Hippocampal formation (tissue), 2 donors: ENCODE results near the gene ATF5.
A peak's percentile ranks its signal among the peaks of the same experiment; 100 is the strongest.

Experiments
- DNase-seq, 2 donors: peaks; one replicate each; lab custom pipeline; 2025; lab: John Stamatoyannopoulos, UW

ATF5 gene

DNA sequence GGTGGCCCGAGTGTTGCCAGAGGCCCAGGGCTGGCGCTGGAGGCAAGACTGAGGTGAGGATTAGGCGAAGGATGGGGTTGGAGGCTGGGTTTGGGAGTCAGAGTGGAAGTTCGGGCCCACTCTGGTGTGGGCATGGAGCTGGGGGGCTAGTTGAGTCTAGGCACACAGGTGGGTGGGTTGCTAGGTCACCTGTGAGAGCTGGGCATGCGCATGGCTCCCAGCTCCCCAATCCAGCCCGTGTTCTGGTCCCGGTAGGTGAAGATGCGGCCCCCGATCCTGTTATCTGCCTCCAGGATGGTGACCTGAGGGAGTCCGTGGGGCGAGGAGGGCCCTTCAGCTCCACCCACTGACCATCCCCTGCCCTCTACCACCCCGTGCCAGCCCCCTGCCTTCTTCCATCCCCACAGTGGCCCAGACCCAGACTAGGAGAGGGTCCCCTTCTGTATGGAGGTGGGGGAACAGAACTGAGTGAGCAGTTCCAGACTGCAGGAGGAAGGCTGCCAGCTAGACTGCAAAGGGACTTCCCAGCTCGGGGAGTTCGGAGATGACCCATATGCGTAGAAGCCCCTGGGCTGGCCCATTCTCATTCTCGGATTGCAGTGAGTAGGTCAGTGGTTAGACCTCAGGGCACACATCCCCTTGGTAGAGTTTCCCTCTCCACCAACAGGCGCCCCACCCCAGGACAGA lies 34.0 kb upstream of the ATF5 start:
- DNase-seq: no peak

DNA sequence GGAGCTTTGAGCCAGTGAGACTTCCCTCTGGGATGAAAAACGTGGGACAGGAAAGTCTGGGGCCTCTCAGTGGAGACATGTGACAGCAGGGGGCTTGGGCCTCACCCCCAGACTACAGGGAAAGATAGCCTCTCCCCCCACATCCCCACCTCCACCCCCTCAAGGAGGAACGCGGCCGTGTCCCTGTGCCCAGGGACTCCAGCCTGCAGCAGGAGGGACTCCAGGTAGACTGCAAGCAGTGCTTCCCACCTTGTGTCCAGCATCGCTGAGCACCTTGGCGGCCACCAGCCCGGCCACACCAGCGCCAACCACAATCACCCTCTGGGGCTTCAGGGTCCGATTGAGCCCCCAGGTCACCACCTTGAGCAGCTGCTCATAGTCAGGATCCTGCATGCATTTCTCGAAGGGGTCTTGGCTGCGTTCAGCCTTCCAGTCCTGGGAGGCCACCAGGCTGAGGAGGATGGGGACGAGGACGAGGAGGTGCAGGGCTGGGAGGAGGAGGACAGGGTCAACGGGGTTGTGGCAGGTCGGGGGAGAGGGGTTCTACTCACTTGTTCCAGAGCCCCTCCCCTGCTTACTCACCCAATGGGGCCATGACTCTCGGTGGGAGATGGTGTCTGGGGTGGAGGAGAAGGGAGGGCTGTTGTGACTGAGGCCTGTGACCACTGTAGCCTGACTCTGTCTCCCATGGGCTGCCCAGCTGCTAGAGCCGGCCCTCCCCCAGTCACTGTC lies 33.3 kb upstream of the ATF5 start:
- no peak for DNase-seq

DNA sequence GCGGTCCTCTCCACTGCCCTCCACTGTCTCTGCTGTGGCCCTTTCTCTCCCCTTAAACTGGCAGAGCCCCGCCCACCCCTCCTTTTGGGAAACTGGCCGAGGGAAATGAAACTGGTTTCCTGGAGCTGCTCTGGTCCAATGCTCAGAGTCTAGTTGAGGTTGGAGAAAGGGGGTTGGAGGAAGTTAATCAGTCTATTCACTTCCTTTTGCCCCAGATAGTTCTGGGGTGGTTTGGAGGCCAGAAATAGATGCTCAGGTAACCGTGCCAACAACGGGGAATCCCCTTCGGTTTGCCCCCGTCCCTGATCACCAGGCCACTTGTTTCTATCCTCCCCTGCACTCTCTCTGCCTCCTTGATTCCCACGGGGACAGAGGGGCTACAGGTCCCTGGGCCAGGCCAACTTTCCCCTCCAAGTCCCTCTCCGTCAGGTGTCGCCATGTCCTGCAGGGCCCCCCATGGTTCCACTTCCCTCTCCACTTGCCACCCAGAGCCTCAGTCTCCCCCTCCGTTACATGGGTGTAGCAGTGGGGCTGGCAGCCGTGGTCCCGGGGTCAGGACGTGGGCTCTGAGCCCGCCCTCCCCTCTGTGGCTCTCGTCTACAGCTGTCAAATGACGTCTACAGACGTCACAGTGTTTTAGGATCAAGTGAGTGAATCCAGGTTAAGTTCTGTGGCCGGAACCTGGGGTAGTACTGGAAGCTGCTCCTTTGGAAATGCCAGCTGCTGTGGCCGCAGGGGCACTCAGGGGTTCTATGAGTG lies 32.0 kb upstream of the ATF5 start, which contains the start of gene IL4I1:
IL4I1 (minus strand) TSS at position 25 of the 759 bp plus-strand sequence. CDS start 727 bp downstream, outside the sequence.
- no peak for DNase-seq

DNA sequence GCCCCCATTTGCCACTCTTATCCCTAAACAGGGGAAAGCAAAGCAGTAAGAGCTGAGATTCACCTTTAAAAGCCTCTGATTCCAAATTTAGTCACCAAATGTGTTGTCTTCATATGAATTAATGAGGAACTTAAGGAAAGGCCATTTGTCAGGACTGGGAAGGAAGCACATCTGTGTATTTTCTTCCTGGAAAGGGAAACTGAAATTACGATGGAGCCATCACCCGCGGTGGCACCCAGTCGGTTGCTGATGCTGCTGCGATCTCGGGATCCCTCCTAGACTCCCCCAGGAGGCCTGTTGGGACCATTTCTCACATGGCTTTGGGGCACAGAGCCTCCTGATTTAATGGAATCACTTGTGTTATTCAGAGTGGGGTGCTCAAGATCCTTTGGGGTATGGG lies 24.9 kb upstream of the ATF5 start:
- no peak for DNase-seq

DNA sequence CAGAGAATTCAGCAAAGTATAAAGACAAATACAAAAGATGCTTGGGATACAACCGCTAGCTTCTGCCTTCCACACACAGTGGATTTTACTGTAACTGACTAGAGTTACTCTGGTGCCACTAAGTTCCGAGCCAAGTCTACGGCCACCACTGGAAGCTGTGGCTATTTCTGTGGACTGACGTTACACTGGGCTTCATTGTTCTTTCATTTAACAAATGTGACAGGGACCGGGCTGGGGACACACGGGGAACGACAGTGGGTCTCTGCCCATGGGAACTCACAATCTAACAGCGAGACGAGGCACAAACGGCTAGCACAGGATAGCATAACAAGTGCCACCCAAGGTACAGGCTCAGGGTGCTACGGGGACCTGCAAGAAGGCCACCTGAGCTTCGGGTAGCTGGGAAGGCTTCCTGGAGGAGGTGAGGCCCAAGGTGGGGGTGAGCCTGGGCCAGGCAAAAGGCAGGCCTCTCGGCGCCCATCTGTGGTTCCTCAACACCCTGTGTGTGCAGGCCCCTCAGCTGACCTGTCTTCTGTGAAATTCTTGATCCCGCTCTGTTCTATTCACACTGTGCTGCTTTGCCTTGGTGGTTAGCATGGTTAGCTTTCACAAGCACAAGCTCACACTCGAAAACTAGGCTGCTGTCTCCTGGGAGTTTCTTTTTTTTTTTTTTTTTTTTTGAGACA lies 22.0 kb upstream of the ATF5 start:
- DNase-seq: peak in 1 of 2 donors; percentile 37

DNA sequence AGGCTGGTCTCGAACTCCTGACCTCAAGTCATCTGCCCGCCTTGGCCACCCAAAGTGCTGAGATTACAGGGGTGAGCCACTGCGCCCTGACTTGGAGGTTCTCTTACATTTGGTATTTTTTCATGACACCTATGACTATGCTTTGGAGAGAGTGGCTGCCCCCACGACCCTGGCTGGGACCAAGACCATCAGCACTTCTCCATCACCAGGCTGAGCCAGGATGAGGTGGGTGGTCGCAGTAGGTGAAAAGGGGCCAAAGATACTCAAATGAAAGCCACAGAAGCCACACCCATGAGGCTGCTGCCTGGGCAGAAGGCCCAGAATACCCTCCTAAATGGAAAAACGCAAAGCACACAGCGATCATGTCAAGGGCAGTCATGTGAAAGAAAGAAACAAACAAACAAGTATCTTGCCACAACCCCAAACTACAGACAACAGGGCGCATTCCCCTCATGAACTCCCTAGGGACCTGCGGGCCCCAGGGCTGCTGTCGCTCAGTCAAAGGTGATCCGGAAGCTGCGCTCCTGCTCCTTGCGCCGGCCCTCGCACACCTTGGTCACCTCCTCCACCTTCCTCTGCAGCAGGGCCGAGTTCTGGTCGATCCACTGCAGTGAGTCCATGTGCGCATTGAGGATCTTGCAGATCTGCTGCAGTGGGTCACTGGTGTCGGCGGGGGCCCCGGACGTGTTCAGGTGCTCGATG lies 21.1 kb upstream of the ATF5 start:
- DNase-seq: no peak

DNA sequence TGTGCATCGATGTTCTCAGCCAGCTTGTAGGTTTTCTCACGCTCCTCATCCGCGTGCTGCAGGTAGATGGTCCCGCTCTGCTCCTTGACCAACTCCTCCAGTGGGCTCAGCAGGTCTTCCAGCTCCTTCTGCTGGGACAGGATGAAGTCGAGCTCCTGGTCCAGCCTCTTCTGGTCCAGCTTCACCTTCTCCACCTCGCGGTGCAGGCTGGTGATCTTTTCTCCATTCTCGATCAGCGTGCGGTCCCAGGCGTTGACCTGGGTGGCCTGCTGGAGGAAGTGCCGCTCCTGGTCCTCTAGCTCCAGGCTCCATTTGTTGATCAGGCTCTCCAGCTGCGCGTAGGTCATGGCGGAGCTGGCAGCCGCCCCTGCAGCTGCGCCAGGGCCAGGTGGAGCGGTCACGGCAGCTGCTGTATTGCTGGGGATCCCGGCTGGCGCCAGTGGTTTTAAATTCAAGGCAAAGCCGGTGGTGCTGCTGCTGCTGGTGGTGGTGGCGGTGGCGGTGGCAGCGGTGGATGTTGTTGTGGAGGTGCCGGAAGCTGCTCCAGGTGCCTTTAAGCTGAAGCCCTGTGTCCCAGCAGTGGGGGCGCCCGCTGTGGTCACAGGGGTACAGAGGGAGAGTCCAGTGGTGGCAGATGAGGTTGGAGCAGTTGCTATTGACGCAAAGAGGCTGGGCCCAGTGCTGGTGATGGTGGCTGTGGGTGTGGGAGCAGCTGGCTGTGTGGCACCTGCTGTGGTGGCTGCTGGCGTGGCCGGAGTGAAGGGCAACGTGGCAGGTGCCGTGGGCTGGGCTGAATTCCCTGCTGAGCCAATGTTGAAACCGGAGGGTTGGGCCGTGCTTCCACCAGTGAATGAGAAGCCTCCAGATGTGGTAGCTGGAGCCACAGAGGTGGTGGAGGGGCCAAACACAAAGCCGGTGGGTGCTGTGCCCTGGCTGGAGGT lies 20.3 kb upstream of the ATF5 start:
- no peak for DNase-seq

DNA sequence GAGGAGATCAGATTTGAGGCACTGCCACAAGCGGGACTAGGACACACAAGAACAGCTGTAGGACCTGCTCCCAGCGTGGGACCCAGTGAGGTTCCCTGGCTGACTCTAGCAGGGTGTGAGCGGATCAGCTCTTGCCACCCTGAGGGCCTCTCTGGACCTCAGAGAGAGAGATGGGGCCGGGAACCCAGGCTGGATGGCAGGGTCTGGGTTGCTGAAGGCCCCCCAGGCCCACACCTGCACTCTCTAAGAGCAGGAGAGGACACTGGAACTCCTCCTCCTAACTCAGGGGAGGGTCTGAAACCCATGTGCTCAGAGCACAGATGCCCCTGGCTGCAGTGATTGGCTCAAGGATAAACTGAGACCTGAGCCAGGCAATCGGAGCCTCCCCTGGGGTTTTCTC lies 18.8 kb upstream of the ATF5 start:
- DNase-seq: no peak

DNA sequence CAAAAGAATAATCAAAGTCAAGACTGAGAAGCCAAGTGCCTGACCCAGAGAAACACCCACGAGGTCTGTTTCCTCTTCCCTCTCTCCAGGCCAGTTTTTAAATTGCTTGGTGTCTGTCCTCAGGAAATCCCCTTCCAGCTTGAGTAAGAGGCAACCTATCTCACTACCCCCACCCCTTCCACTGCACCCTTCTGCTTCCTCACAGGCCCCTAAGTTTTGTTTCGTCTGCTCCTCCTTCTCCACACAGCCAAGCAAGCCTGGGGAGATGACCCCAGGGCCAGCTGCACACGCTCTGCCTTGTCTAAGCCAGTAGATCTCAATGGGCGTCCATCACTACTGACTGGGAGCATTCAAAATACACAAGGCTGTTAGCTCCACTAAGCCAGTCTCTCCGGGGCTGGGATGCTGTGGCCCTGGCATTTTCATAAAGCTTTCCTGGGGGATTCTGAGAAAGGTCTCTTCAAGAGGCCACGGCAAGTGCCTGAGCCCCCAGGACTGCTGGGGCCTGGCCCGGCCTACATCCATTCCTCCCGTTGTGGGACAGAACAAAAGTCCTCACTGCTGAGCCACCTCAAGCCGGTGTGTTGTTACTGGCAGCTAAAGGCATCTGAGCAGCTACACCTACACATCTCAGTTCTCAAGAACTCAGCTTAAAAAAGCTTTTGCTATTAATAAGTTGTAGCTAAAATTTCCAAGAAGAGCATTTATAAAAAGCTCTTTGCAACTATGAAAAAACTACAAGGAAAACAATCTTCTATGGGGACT lies 17.4 kb upstream of the ATF5 start:
- peak in 1 of 2 donors; percentile 36 for DNase-seq

DNA sequence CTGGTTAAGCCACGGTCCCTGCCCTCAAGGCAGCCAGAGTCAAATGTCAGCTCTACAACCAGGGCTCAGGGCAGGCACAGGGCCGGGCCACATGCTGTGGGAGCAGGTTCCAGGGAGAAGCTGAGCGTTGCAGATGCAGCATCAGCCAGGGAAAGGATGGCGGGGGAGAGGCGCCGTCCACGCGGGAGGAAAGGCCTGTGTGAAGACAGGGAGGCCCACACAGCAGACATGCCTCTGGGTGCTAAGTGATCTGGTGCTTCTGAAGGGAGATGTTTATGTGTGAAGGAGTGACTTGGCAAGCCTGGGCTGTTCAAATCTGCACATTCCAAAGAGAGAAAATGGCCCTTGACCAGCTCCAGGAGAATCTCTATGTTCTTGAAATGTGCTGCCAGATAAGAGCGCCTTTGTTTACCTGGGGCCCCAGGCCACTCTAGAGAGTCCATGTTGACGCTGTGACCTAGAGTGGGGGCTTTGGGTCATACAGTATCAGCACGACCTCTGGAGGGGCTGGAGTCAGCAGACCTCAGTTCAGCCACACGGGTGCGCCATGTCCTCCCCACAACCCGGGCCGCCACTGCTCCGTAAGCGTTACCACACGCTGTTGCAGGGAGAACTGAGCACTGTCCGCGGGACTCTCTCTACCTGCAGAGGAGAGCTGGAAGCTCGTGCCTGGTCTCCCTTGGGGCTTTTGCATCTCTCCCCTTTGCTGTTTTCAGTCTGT lies 15.9 kb upstream of the ATF5 start:
- DNase-seq: no peak

DNA sequence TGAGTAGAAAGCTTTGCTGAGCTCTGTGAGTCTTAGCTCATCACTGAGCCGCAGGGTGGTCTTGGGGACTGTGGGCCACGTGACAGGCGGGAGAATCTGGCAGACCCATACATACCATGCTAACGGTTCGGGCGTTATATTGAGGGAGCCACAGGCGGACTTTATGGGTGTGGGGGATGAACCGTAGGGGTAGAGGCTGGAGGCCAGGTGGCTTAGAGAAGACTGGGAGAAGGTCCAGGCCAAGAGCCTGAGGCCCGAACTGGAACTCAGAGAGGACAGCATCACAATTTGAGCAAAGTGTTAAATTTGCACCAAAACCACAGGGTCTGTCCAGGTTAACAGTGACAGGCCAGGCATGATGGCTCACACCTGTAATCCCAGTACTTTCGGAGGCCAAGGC lies 15.3 kb upstream of the ATF5 start:
- DNase-seq: no peak

DNA sequence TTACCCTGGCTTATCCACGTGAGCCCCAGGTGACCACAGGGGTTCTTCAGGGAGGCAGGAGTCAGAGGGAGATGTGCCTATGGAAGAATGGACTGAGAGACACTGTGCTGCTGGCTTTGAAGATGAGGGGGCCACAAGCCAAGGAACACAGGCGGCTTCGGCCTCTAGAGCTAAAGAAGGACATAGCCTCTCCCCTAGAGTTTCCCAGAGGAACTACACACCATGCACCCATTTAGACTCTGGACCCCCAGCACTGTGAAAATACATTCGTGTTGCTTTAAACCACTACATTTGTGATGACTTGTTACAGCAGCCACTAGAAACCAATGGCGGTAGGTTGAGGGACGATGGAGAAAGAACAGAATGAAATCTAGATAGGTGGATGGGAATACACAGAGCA lies 13.7 kb upstream of the ATF5 start:
- no peak for DNase-seq

DNA sequence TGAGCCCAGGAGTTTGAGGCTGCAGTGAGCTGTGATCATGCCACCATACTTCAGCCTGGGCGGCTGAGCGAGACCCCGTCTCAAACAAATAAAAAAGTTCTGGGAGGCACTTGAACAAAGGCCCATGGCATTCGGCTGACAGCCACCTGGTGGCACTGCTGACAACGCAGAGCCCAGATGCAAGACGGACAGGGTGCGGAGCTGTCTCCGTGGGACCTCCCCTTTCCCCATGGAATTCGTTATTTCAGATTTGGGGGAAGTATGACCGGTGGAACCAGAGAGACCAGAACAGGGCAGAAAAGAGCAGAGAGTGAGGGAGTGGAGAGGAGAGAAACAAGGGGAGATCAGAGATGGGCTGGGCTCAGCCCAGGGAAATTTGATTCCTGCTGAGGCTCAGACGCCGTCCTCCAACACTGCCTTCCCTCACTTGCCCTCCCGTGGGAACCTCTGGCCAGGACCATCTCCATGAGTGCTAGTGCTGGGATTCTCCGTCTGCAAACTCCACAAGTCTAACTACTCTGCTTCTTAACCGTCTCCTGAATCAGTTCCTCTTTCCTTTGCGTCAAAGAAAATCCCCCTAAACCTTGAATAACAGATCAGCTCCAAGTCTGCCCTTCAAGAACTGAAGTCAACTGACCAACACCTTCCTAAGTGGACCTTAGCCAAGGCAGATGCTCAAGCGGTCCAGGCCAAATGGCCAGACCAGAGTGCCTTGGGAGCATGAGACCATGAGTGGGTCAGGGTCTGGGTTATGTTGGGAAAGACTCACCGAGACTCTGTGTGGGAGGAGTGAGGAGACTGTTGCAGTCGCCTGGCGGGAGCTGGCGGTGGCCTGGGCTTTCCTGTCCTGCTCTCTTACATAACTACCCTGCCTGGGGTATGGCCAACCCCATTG lies 11.9 kb upstream of the ATF5 start:
- no peak for DNase-seq

DNA sequence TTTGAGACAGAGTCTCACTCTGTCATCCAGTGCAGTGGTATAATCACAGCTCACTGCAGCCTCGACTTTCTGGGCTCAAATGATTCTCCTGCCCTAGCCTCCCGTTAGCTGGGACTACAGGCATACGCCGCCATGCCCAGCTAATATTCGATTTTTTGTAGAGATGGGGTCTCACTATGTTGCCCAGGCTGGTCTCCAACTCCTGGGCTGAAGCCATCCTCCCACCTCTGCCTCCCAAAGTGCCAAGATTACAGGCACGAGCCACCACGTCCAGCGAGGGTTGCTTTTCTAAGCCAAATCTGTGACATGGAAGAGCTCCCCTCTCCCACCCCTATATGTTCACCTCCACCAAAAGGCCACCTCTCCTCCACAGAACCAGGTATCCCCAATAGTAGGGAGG lies 10.9 kb upstream of the ATF5 start:
- no peak for DNase-seq

DNA sequence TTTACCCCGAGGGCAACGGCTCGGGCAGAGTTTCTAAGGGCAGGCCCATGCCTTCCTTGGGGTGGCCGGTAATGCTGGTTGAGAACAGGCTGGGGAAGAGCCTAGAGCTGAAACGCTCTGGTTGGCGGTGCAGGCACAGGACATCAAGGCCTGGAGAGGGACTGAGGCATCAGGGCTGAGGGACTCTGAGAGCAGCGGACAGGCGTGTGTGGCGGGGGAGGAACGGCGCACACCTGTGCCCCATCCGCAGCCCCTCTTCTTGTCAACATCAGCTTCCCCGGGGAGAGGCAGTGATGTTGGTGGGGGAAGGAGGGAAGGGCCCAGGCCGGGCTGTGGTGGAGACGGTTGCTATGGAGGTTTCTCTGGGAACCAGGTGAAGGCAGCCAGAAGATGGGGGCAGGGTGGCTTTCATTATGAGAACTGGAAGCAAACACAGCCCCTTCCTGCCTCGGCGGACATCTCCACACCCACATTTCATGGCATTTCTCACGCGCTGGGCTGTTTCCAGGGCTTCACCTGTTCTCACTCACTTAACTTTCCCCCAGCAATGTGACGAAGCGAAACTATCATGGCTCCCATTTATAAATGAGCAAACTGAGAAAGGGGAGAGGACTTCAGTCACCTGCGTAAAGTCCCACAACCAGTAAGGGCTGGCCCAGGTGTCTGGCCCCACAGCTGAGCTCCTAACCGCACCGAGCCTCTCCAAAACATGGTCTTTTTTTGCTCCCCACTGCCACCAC lies 8.2 kb upstream of the ATF5 start:
- DNase-seq: no peak

DNA sequence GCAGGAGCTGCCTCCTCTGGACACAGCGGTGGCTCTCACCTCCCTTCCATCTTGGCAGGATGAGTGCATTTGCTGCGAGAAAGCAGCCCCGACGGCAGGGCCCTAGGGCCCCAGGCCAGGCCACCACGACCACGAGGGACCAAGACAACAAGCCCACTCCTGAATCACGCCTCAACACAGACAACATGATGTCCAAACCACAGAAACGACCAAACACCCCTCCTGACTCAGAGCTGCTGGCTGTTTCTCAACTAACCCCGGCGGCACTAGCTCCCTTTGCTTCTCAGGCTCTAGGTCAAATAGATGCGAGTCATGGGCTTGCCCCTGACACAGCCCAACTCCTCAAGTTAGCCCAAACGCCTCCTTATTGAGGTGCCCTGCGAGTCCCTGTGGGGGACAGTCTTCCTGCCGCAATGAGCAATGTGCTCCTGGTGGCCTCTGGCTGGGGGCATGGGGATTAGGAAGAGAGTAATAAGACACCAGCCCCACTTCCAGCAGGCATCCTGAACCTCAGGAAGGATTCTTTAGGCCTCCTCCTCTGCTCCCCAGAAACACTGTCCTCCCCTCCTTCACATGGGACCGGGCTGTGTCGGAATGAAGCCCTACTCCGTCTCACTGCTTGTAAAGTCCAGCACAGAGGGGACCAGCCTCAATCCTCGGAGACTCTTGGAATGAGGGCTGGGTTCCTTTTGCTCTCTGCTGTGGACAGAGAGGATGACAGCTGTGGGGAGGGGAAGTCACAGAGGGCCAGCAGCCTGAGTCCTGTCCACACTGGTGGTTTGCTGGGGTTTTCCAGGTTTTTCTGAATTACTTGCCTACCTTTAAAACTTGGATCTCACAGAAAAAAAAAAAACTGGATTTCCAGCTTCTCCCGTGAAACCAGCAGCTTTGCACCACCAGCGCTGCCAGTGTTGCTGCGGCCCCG lies 6.9 kb upstream of the ATF5 start:
- DNase-seq: no peak
